ENCODE measurements around the gene LRRN3.

LRRN3 gene

GRCh38 chr7:111094419-111094818 is 3.5 kb downstream of the LRRN3 start:
- no peak for DNase-seq (ENCODE audit: extremely low read depth, low read depth)
- no peak for TF ChIP-seq CTCF (IDR thresholded peaks at IDR 0.05; ENCODE audit: low read depth, low read length)

DNA sequence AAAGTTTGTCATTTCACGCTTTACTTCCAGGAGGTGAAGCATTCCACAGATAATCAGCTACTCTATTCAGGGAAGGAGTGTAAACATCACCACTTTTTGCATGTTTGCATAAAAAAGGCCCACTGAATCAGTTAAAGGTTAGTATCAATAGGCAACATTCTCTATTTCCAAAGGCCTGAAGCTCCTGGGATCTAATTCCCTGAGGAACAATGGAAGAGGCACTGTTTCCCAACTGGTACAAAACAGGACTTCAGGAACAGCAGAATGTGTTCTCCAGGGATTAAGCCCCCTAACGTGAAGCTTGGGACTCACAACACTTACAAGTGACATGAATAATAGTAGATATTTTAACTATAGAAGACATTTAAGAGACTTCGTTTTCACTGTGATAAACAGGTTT is 6.1 kb downstream of the LRRN3 start:
- no peak for DNase-seq (ENCODE audit: extremely low read depth, low read depth)
- TF ChIP-seq CTCF (IDR thresholded peaks at IDR 0.05; ENCODE audit: low read depth, low read length): no peak

DNA sequence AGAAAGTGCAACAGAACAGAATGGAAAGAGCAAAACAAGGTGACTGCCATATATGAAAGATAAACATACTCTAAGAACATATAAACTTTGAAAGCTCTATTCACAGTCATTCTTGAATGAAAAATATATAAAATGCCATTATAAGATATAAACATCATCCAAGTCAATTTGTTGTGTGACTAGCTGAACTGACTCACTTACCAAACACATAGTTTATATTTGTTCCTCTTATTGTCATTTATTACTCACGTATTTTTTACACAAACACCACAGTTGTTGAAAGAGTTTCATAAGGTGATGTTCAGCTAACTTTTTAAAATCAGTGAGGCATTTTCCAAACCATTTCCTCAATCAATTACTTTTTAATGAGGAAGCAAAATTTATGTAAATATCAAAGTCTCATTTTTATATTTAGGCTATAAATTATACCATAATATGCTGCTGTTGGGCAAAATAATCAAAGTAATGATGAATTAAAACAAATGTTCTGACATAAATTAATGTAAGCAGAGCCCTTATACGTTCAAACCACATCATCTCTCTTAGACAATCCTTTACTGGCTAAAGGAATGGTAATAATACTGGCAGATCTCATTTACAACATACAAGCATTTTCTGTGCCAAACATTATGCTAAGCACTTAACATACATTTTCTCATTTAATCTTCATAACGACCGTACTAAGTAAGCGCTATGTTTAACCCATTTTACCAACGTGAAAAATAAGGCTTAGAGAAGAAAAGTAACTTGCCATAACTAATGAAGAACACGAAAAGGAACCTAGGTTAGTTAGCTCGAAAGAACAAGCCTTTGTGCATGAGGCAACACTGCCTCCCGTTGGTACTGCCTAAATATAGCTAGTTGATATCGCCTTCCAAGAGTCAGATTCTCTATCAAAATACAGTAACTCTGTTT is 7.3 kb downstream of the LRRN3 start:
- peak; percentile 68 for TF ChIP-seq CTCF (IDR thresholded peaks at IDR 0.05; ENCODE audit: low read depth, low read length)
- DNase-seq (ENCODE audit: extremely low read depth, low read depth): no peak

DNA sequence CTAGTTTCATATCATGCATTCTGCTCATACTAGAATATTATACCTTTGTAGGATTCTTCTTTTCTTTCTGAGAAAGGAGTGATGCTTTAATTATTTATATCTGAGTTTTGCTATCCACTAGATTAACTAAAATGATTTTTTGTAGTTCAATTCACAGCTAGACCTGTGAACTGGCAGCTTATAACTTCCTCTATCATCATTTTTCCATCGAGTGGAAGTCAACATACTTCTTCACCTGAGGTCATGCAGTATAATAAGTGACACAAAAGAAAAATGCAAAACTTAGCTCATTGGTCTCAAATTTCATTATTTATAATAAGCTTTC is 8.0 kb downstream of the LRRN3 start:
- TF ChIP-seq CTCF (IDR thresholded peaks at IDR 0.05; ENCODE audit: low read depth, low read length): no peak

DNA sequence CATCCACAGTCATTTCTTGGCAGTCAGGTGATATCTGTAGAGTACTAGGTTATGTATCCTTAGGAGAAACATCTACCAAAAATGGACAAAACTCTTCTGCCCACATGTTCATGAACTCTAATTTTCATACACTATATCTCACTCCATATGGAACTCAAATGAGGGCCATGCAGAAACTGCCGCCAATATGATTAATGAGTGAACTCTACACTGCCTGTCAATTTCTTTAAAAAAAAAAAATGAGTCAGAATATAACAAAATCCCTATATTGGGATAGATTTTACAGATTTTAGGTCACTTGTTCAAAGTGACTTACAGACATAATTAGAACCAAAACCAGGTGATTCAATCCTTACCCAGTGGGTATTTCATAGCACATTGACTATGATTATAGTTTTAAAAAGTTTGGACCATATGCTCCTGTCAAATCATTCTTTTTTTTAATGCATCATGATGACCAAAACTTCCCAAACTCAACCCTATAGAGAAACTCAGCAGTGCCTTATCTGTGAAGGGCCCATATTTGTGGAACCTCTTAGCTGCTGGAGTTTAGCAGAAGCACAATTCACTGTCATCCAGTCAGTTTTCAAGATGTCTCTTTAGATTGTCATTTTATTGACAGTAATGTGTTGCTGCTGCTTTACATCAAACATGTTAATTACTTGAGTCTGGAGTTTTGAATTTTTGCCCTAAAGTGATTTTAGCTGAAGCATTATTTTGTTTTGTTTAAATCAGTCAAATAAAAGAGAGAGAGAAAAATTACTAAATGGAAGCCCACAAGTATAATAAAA is 11.1 kb downstream of the LRRN3 start:
- no peak for TF ChIP-seq CTCF (IDR thresholded peaks at IDR 0.05; ENCODE audit: low read depth, low read length)
- DNase-seq (ENCODE audit: extremely low read depth, low read depth): no peak

More for the DNA sequence above, 8.0 kb downstream of the LRRN3 start:
- no peak for DNase-seq (ENCODE audit: extremely low read depth, low read depth)

DNA sequence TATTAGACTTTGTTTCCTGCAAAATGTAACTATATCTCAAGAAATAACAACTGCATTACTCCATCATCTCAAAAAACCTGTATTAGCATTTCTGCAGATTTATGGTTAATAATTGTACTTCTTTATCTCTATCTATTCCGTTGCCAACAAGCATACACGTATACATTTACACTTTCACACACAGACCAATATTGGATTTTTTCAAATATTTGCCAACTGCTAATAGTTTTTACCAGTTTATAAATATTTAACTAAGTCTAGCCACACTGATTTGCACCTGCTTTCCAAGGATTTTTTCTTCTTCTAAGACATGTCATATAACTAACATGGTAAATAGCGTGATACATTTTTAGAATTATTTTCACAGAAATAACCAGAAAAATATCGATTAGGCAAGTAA is 12.2 kb downstream of the LRRN3 start:
- no peak for DNase-seq (ENCODE audit: extremely low read depth, low read depth)
- TF ChIP-seq CTCF (IDR thresholded peaks at IDR 0.05; ENCODE audit: low read depth, low read length): no peak

- TF ChIP-seq CTCF (IDR thresholded peaks at IDR 0.05; ENCODE audit: low read depth, low read length): no peak
Measured at GRCh38 chr7:111103678-111104274, 12.8 kb downstream of the LRRN3 start.

More at GRCh38 chr7:111103678-111104274, 12.8 kb downstream of the LRRN3 start:
- DNase-seq (ENCODE audit: extremely low read depth, low read depth): no peak

Data from AG09319 (cell line).